Trophoblast cell (in vitro differentiated cells and primary cell): ENCODE data around the gene ZNF248.

ENCODE experiments used
- DNase-seq, 2 donors: peaks; one replicate each; pipeline ENCODE4 v3.0.0-alpha.2; 2016
- H2AFZ ChIP-seq: 2 replicates; pipeline ENCODE4 v1.6.1; 2013; ENCODE audit warnings: low read length, moderate library complexity, mild to moderate bottlenecking; ENCODE audit not compliant: insufficient read depth, poor library complexity
- H2AK5ac ChIP-seq: 2 replicates; pipeline ENCODE4 v1.6.1; 2013; ENCODE audit warnings: mild to moderate bottlenecking, low read length
- H2BK120ac ChIP-seq: 2 replicates; pipeline ENCODE4 v1.6.1; 2013; ENCODE audit warnings: low read length, mild to moderate bottlenecking, moderate library complexity; ENCODE audit not compliant: insufficient read depth, poor library complexity
- H2BK12ac ChIP-seq: 2 replicates; pipeline ENCODE4 v1.6.1; 2013; ENCODE audit warnings: mild to moderate bottlenecking, low read length, moderate library complexity
- H2BK5ac ChIP-seq: 2 replicates; pipeline ENCODE4 v1.6.1; 2013; ENCODE audit warnings: low read length, low read depth, moderate library complexity, mild to moderate bottlenecking; ENCODE audit not compliant: poor library complexity
- H3K14ac ChIP-seq: 2 replicates; pipeline ENCODE4 v1.6.1; 2013; ENCODE audit warnings: mild to moderate bottlenecking, low read length
- H3K18ac ChIP-seq: 2 replicates; pipeline ENCODE4 v1.6.1; 2013; ENCODE audit warnings: mild to moderate bottlenecking, low read length
- H3K23ac ChIP-seq: 2 replicates; pipeline ENCODE4 v1.6.1; 2013; ENCODE audit warnings: low read length
- H3K27ac ChIP-seq: 2 replicates; pipeline ENCODE4 v1.5.1; 2013; ENCODE audit warnings: low read depth, mild to moderate bottlenecking, inconsistent platforms, low read length, moderate library complexity
- H3K27me3 ChIP-seq: 2 replicates; pipeline ENCODE4 v1.6.1; 2013; ENCODE audit warnings: inconsistent platforms, mild to moderate bottlenecking, low read length, moderate library complexity; ENCODE audit not compliant: insufficient read depth
- H3K36me3 ChIP-seq, 2 experiments: 1 replicate in 1 of 2; 2 replicates in 1 of 2; pipeline ENCODE4 v1.6.1; 2013; ENCODE audit warnings: low read length in 2 of 2, mild to moderate bottlenecking in 2 of 2, moderate library complexity in 1 of 2; ENCODE audit not compliant: insufficient read depth in 2 of 2, control insufficient read depth in 1 of 2
- H3K4ac ChIP-seq: 2 replicates; pipeline ENCODE4 v1.6.1; 2013; ENCODE audit warnings: low read depth, mild to moderate bottlenecking, low read length, moderate library complexity
- H3K4me1 ChIP-seq, 2 experiments: 1 replicate in 1 of 2; 2 replicates in 1 of 2; pipeline ENCODE4 v1.6.1; 2013; ENCODE audit warnings: low read length in 2 of 2, mild to moderate bottlenecking in 2 of 2, moderate library complexity in 1 of 2; ENCODE audit not compliant: insufficient read depth in 2 of 2, control insufficient read depth in 1 of 2
- H3K4me2 ChIP-seq: 2 replicates; pipeline ENCODE4 v1.6.1; 2013; ENCODE audit warnings: inconsistent platforms, mild to moderate bottlenecking, low read length, moderate library complexity
- H3K4me3 ChIP-seq: 2 replicates; pipeline ENCODE4 v1.5.1; 2013; ENCODE audit warnings: mild to moderate bottlenecking, low read depth, low read length, inconsistent platforms
- H3K79me1 ChIP-seq: one replicate; pipeline ENCODE4 v1.6.1; 2013; ENCODE audit warnings: low read length
- H3K79me2 ChIP-seq: 2 replicates; pipeline ENCODE4 v1.6.1; 2013; ENCODE audit warnings: low read length, mild to moderate bottlenecking; ENCODE audit not compliant: control insufficient read depth, insufficient read depth, poor library complexity
- H3K9ac ChIP-seq: 2 replicates; pipeline ENCODE4 v1.6.1; 2013; ENCODE audit warnings: mild to moderate bottlenecking, low read length
- H3K9me3 ChIP-seq: 2 replicates; pipeline ENCODE4 v1.6.1; 2013; ENCODE audit warnings: low read depth, mild to moderate bottlenecking, control low read depth, inconsistent platforms, low read length; ENCODE audit not compliant: insufficient read depth
- H4K12ac ChIP-seq: 2 replicates; pipeline ENCODE4 v1.6.1; 2013; ENCODE audit warnings: low read depth, mild to moderate bottlenecking, low read length, moderate library complexity
- H4K8ac ChIP-seq: 2 replicates; pipeline ENCODE4 v1.6.1; 2013; ENCODE audit warnings: low read depth, mild to moderate bottlenecking, low read length, moderate library complexity
- H4K91ac ChIP-seq: one replicate; pipeline ENCODE4 v1.6.1; 2013; ENCODE audit warnings: low read depth, mild to moderate bottlenecking, low read length, moderate library complexity
- WGBS: extraction: QIAGEN DNeasy Blood & Tissue Kit; methylation state at CpG from one replicate; pipeline ENCODE4 v1.1.7; 2013; ENCODE audit warnings: missing lambda C conversion rate; ENCODE audit not compliant: insufficient read length, insufficient coverage; ENCODE audit errors: extremely low coverage; 5-methylcytosine and 5-hydroxymethylcytosine counted together

The ZNF248 gene

DNA sequence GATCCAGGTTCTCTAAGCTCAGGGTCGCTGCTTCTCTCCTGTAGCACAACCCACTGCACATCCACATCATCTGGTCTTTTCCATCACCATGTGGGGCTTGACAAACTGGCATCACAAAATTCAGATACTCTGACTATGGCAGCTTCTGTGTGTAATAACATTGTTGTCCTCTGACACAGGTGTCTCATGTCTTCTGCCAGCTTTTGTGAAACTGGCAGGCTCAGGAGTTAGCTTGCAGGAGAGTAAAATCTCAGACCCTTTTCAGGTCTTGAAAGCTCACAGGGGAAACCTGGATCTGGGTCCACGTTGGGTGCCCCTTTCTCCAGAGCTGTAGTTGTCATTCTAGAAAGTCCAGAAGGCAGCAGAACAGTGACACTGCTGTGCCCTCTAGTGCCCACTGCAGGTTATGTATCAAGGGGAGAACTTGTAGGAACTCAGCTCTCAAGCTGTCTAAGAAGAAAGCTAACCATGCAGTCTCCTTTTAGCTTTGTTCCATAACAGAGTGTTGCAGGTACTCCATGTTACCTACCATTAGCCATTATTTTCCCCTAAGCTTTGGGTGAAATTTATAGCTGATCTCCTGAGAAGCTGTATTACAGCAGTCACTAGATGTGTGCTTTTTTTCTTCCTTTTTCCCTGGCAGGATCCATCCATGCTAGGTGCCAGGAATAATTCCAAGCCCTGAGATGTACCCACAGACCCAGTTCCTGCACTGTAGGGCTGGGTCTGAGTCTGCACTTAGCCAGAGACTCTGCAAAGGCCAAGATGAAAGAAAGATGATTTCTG lies 102.7 kb downstream of the ZNF248 start:
- Histone ChIP-seq H3K9me3 (peaks cover 21% of the 10 kb centered on the region), H3K36me3 (no peaks in the 10 kb centered on the region), H3K4me1 (no peaks in the 10 kb centered on the region), H3K18ac (no peak overlapping the region), H3K4ac (no peak overlapping the region), H3K4me3 (no peak overlapping the region), H3K27ac (no peak overlapping the region), H3K4me2 (no peak overlapping the region), H4K8ac (no peak overlapping the region), H2AK5ac (no peak overlapping the region), H3K14ac (no peak overlapping the region), H3K9ac (no peak overlapping the region), H2BK120ac (no peak overlapping the region), H4K12ac (no peak overlapping the region), H2BK5ac (no peak overlapping the region), H2AFZ (no peak overlapping the region), H3K79me1 (no peaks in the 10 kb centered on the region), H3K79me2 (no peaks in the 10 kb centered on the region), H3K27me3 (no peaks in the 10 kb centered on the region), H4K91ac (no peak overlapping the region), H2BK12ac (no peak overlapping the region), H3K23ac (no peak overlapping the region)
- WGBS: no CpG with 5 or more reads among the region's 2 CpGs
- peak; percentile 20 to 59 for DNase-seq

DNA sequence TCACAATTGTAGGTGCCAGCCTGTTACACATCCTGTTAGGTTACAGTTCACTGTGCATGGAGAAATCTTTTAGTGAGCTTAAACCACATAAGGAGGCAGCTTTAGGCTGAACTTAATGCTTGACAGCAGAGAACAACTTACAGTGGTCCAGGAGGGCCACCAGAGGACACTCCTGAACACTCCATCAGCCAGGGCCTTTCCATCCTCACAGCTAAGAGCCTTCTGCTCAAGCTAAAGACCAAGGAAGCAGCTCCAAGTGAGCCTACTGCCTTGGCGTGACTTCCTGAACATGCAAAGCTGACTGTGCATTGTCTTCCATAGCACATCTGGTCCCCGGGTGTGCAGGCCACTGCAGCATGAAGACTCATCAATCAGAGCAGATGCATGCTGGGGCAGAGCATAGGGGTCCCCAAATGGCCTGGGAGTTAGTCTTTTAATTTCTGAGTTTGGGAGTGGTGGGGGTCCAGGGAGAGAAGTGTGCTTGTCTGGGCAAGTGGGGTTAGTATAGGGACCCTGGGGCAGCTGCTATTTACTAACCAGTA lies 105.0 kb downstream of the ZNF248 start:
- Histone ChIP-seq H2BK120ac (no peak overlapping the region), H3K4me2 (no peak overlapping the region), H3K23ac (no peak overlapping the region), H3K27me3 (no peaks in the 10 kb centered on the region), H2AFZ (no peak overlapping the region), H2AK5ac (no peak overlapping the region), H3K9me3 (peaks cover 32% of the 10 kb centered on the region), H2BK5ac (no peak overlapping the region), H3K36me3 (no peaks in the 10 kb centered on the region), H3K9ac (no peak overlapping the region), H3K79me1 (no peaks in the 10 kb centered on the region), H3K4ac (no peak overlapping the region), H3K79me2 (no peaks in the 10 kb centered on the region), H3K18ac (no peak overlapping the region), H3K27ac (no peak overlapping the region), H2BK12ac (no peak overlapping the region), H4K8ac (no peak overlapping the region), H3K4me1 (no peaks in the 10 kb centered on the region), H4K91ac (no peak overlapping the region), H3K14ac (no peak overlapping the region), H3K4me3 (no peak overlapping the region), H4K12ac (no peak overlapping the region)
- WGBS: no CpG with 5 or more reads among the region's 2 CpGs
- no peak for DNase-seq

DNA sequence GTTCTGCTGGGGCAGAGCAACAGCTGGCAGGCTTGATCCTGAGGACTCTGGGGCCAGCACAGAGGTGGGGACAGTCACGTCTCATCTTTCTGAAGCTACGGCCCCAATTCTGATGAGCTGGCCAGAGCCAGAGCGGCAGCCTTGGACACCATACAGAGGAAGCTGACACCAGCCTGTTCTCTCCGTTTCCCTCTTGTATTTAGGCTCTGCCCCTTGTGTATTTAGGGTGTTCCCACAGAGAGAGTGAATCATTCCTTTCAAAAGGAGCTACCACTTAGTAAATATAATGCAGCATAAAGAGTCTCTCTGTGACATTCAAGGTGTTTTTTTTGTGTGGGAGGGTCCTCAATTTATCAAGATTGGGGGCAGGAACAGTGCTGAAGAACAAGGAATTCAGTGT lies 109.2 kb downstream of the ZNF248 start:
- Histone ChIP-seq H3K23ac (no peak overlapping the region), H3K79me1 (no peaks in the 10 kb centered on the region), H2BK120ac (no peak overlapping the region)

DNA sequence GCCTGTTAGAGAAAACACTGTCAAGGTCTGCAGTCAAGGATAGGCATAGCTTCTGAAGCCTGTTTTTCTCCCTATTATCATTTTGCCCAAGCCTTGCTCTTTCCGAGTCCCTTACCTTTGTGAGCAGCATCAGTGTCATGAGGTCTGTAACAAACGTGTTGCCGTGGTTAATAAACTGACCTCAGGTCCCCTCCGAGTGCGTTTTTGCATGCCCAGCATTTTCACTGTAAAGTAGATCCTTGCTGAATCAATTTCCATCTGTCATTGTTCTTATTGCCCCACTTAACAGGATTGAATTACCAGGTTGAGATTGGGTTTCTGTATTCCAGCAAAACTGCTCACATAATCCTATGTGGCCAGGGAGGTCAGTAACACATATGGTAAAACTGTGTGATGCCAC lies 110.3 kb downstream of the ZNF248 start:
- Histone ChIP-seq H4K91ac (no peak overlapping the region), H3K4me1 (no peaks in the 10 kb centered on the region), H3K36me3 (no peaks in the 10 kb centered on the region), H3K23ac (no peak overlapping the region), H3K79me1 (no peaks in the 10 kb centered on the region), H3K27me3 (no peaks in the 10 kb centered on the region), H3K14ac (no peak overlapping the region), H4K8ac (no peak overlapping the region), H3K27ac (no peak overlapping the region), H3K4me2 (no peak overlapping the region), H3K79me2 (no peaks in the 10 kb centered on the region), H3K4me3 (no peak overlapping the region), H2AK5ac (no peak overlapping the region), H2BK5ac (no peak overlapping the region), H2BK12ac (no peak overlapping the region), H4K12ac (no peak overlapping the region), H2AFZ (no peak overlapping the region), H2BK120ac (no peak overlapping the region), H3K9me3 (peaks cover 27% of the 10 kb centered on the region), H3K4ac (no peak overlapping the region), H3K9ac (no peak overlapping the region), H3K18ac (no peak overlapping the region)
- no peak for DNase-seq
- WGBS: no CpG with 5 or more reads among the region's 5 CpGs

More for the DNA sequence above, 109.2 kb downstream of the ZNF248 start:
- Histone ChIP-seq H2BK5ac (no peak overlapping the region), H3K27ac (no peak overlapping the region), H3K18ac (no peak overlapping the region), H4K91ac (no peak overlapping the region), H2BK12ac (no peak overlapping the region), H4K8ac (no peak overlapping the region), H3K79me2 (no peaks in the 10 kb centered on the region), H3K4me2 (no peak overlapping the region), H3K36me3 (no peaks in the 10 kb centered on the region), H3K4ac (no peak overlapping the region), H3K9ac (no peak overlapping the region), H3K4me1 (no peaks in the 10 kb centered on the region), H3K4me3 (peak overlapping the region; percentile 49), H3K14ac (no peak overlapping the region), H3K27me3 (no peaks in the 10 kb centered on the region), H2AK5ac (no peak overlapping the region), H2AFZ (no peak overlapping the region), H3K9me3 (peaks cover 35% of the 10 kb centered on the region), H4K12ac (peak overlapping the region; percentile 24)
- WGBS: no CpG with 5 or more reads among the region's 4 CpGs
- DNase-seq: no peak
